ENCODE results near the gene POLR1E. TPM values are rescaled to one million over a fixed set of nuclear protein-coding genes. Genes with fewer than 3 reads are reported as not detected.

Gene POLR1E
- total and polyA plus RNA-seq, 11 donors = 6.9 to 27.0 (median 12.8) TPM

GRCh38 chr9:37522971-37523370 lies 37.2 kb downstream of the POLR1E start:
- Histone ChIP-seq H3K9me3 (no peaks in the 10 kb centered on the region), H3K27me3 (no peaks in the 10 kb centered on the region), H3K4me3 (no peak overlapping the region), H3K27ac (no peak overlapping the region), H3K36me3 (peaks cover 0 to 77% (median 60%) of the 10 kb centered on the region in 9 donors), H3K4me1 (no peaks in the 10 kb centered on the region)
- TF ChIP-seq POLR2A (IDR thresholded peaks at IDR 0.05) (no peak), CTCF (IDR thresholded peaks at IDR 0.05) (no peak)
- ATAC-seq = no peak
- DNase-seq = no peak
- 89 to 98% (median 95%) methylated on average over 2 of the region's 2 CpGs for WGBS, 4 donors
- intact Hi-C loops (cut with DNase I) = no loop called here

DNA sequence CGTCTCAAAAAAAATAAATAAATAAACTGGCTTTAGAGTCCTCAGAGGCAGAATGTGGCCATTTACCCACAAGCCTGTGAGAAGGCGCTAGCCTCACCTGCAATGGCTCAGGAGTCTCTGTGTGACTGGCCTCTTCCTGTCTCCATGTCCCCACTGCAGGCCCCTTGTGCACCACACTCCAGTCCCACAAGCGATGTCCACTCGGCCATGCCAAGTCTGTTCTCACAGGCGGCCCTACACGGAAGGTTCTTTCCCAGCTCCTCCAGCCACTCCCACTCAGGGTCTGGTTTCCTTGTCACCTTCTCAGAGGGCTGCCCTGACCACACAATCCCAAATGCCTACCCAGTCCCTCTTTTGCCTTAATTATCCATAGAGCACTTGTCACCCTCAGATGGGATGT lies 38.2 kb downstream of the POLR1E start:
- ATAC-seq (no peak), DNase-seq (no peak)
- H3K9me3 ChIP-seq = no peaks in the 10 kb centered on the region
- TF ChIP-seq CTCF (IDR thresholded peaks at IDR 0.05) (no peak), POLR2A (IDR thresholded peaks at IDR 0.05) (no peak)
- intact Hi-C loops (cut with DNase I) = no loop called here
- H3K27ac ChIP-seq = no peak overlapping the region
- no peaks in the 10 kb centered on the region for H3K27me3 ChIP-seq
- WGBS, 4 donors = 91 to 95% (median 93%) methylated on average over 6 of the region's 6 CpGs
- H3K36me3 ChIP-seq = peaks cover 0 to 86% (median 59%) of the 10 kb centered on the region in 9 donors
- no peak overlapping the region for H3K4me3 ChIP-seq
- no peaks in the 10 kb centered on the region for H3K4me1 ChIP-seq

DNA sequence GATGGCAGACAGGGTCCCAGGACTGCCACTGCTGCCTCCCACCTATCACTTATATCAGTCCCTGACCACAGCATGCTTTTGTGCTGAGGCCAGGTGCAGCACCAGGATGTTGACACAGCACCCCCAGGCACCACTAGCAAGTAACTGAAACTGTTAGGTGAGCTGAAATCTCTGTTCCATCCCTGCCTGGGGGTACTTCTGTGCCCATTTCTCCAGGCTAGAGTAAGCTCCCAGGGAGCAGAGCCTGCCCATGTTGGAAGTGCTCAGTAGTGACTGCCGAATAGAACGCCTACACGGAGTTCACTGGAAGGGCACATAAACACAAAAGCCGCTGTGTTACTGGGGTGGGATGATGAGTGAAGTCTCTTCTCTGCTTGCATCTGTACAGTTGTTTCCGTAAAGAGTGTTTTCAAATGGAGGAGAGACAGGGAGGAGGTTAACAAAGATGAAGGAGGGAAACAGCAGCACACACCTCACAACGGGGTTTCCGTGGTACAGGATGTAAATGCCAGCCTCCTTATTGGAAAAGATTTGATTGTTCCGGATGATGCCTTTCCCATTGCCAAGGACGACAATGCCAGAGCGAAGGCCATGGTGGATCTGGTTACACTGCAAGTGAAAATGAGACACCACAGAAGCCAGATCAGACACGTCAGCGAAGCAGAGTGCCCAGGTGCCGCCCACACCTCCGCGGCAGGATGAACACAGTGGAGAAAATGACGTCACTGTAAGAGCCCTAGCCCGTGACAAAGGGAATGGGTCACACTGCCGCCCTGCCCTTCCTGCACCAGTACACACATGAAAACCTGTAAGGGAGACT lies 43.1 kb downstream of the POLR1E start:
- ATAC-seq (peak in 1 of 4 donors; percentile 13), DNase-seq (no peak)
- H3K27me3 ChIP-seq = no peaks in the 10 kb centered on the region
- intact Hi-C loops (cut with DNase I) = no loop called here
- H3K36me3 ChIP-seq = peaks cover 0 to 72% (median 48%) of the 10 kb centered on the region in 9 donors
- TF ChIP-seq CTCF (IDR thresholded peaks at IDR 0.05) (no peak), POLR2A (IDR thresholded peaks at IDR 0.05) (no peak)
- no peaks in the 10 kb centered on the region for H3K4me1 ChIP-seq
- WGBS, 4 donors = 85 to 90% (median 89%) methylated on average over 18 of the region's 18 CpGs
- no peaks in the 10 kb centered on the region for H3K9me3 ChIP-seq
- H3K4me3 ChIP-seq = no peak overlapping the region
- H3K27ac ChIP-seq = no peak overlapping the region

GRCh38 chr9:37531699-37532098 lies 46.0 kb downstream of the POLR1E start:
- no peak for DNase-seq
- WGBS, 4 donors = 95 to 97% (median 96%) methylated on average over 13 of the region's 13 CpGs
- peak overlapping the region in 1 of 12 donors; percentile 47 for H3K27ac ChIP-seq
- H3K9me3 ChIP-seq = no peaks in the 10 kb centered on the region
- intact Hi-C loops (cut with DNase I) = no loop called here
- H3K4me3 ChIP-seq = no peak overlapping the region
- TF ChIP-seq CTCF (IDR thresholded peaks at IDR 0.05) = no peak
- TF ChIP-seq POLR2A (IDR thresholded peaks at IDR 0.05) = no peak
- no peaks in the 10 kb centered on the region for H3K4me1 ChIP-seq
- H3K36me3 ChIP-seq = peaks cover 0 to 59% (median 36%) of the 10 kb centered on the region in 9 donors
- ATAC-seq = no peak
- no peaks in the 10 kb centered on the region for H3K27me3 ChIP-seq
